Glutamatergic neuron (in vitro differentiated cells): ENCODE data around the gene TMEM11. TPM values are rescaled to one million over a fixed set of nuclear protein-coding genes. Genes with fewer than 3 reads are reported as not detected.
A peak's percentile ranks its signal among the peaks of the same experiment; 100 is the strongest.
"Not testable (repeated sequence)": the region's sequence is repeated elsewhere in the genome, so short reads cannot be mapped to it uniquely, and the experiment has no call there.

Experiments used
- DNase-seq: peaks from one replicate; pipeline ENCODE4 v3.0.0; 2022
- H3K27ac Mint-ChIP-seq: one replicate; pipeline ENCODE4 v1.8.0; 2020; ENCODE audit warnings: mild to moderate bottlenecking, mixed read lengths, inconsistent platforms; ENCODE audit not compliant: unreplicated experiment
- H3K27me3 Mint-ChIP-seq: one replicate; pipeline ENCODE4 v1.8.0; 2020; ENCODE audit warnings: mild to moderate bottlenecking, moderate library complexity, mixed read lengths, inconsistent platforms; ENCODE audit not compliant: unreplicated experiment
- H3K36me3 Mint-ChIP-seq: one replicate; pipeline ENCODE4 v1.8.0; 2020; ENCODE audit warnings: mild to moderate bottlenecking, mixed read lengths, inconsistent platforms; ENCODE audit not compliant: unreplicated experiment
- H3K4me1 Mint-ChIP-seq: one replicate; pipeline ENCODE4 v1.8.0; 2020; ENCODE audit warnings: mild to moderate bottlenecking, low read depth, mixed read lengths, inconsistent platforms; ENCODE audit not compliant: unreplicated experiment
- H3K4me3 Mint-ChIP-seq: one replicate; pipeline ENCODE4 v1.8.0; 2020; ENCODE audit warnings: mild to moderate bottlenecking, mixed read lengths, inconsistent platforms; ENCODE audit not compliant: unreplicated experiment
- H3K9me3 Mint-ChIP-seq: one replicate; pipeline ENCODE4 v1.8.0; 2020; ENCODE audit warnings: mild to moderate bottlenecking, moderate library complexity, mixed read lengths, inconsistent platforms; ENCODE audit not compliant: unreplicated experiment
- CTCF ChIP-seq: fragments of 200-600 bp; sonication (generic); IDR thresholded peaks from one replicate; pipeline ENCODE4 v1.5.0; 2021; ENCODE audit not compliant: partially characterized antibody, unreplicated experiment
- total RNA-seq: library from RNA; stranded (reverse); fragmentation: NEBNext Ultra II Directional; extraction: Animal tissue kit (Norgen Biotek cat#: 25700); gene quantifications from one replicate; pipeline ENCODE4 v1.2.1, GENCODE V29; 2021; ENCODE audit not compliant: unreplicated experiment

The TMEM11 gene
- total RNA-seq, 1 donor from 2014 or later: 26.0 TPM

DNA sequence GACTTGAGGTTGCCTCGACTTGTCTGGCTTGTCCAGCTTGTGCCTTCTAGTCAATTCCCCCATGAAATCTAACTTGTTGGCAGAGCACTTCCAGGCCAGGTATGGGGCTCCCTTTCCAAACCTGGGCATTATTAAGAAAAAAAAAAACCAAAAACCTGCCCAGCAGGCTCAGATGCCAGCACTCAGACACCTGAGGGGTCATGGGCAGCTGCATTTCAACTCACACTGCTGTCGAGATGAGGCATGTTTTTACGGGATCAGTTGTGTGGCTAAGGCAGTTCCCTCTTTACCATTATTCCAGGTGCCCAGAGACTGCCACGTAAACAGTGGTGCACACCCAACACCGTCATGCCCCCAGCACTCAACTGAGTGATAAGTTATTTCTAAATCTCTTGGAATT, 17.8 kb downstream of the TMEM11 start:
- H3K27me3 Mint-ChIP-seq: peaks cover 16% of the 10 kb centered on the region
- H3K4me3 Mint-ChIP-seq: no peak overlapping the region
- H3K4me1 Mint-ChIP-seq: peaks cover 36% of the 10 kb centered on the region
- H3K9me3 Mint-ChIP-seq: peaks cover 11% of the 10 kb centered on the region
- TF ChIP-seq CTCF: no peak
- no peak overlapping the region for H3K27ac Mint-ChIP-seq
- DNase-seq: no peak
- peaks cover 17% of the 10 kb centered on the region for H3K36me3 Mint-ChIP-seq

DNA sequence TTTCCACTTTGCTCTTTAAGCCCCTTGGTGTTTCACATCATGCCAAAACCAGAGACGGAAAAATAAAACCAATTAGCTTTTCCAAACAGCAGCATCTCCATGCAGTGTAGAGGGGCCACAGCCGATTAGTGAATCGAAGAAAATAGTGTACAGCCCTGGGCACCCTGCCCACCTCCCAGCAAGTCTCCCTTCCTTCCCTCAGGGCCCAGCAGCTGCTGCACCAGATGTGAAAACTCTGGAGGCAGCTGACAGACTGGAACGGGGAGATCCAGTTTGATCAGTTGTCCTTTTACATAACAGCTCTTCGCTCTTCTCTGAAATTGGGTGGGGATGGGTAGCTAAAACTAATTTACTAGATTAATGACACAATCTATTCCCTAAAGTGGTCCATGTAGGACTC, 19.3 kb downstream of the TMEM11 start:
- peak overlapping the region; percentile 53 for H3K27ac Mint-ChIP-seq
- peaks cover 14% of the 10 kb centered on the region for H3K27me3 Mint-ChIP-seq
- no peak for TF ChIP-seq CTCF
- H3K36me3 Mint-ChIP-seq: peaks cover 22% of the 10 kb centered on the region
- H3K9me3 Mint-ChIP-seq: peaks cover 9% of the 10 kb centered on the region
- peak overlapping the region; percentile 4 for H3K4me3 Mint-ChIP-seq
- DNase-seq: no peak
- peaks cover 25% of the 10 kb centered on the region for H3K4me1 Mint-ChIP-seq

GRCh38 chr17:21194226-21194625, 19.7 kb downstream of the TMEM11 start:
- TF ChIP-seq CTCF: no peak
- Mint-ChIP-seq H3K36me3 (peaks cover 22% of the 10 kb centered on the region), H3K4me3 (peak overlapping the region; percentile 4), H3K27me3 (peaks cover 14% of the 10 kb centered on the region), H3K9me3 (peaks cover 9% of the 10 kb centered on the region), H3K27ac (peak overlapping the region; percentile 53), H3K4me1 (peaks cover 22% of the 10 kb centered on the region)
- DNase-seq: no peak

GRCh38 chr17:21193031-21193430, 20.9 kb downstream of the TMEM11 start:
- Mint-ChIP-seq H3K27ac (no peak overlapping the region), H3K27me3 (peaks cover 8% of the 10 kb centered on the region), H3K9me3 (peaks cover 7% of the 10 kb centered on the region), H3K36me3 (peaks cover 17% of the 10 kb centered on the region), H3K4me1 (peaks cover 14% of the 10 kb centered on the region), H3K4me3 (no peak overlapping the region)
- DNase-seq: no peak
- no peak for TF ChIP-seq CTCF

DNA sequence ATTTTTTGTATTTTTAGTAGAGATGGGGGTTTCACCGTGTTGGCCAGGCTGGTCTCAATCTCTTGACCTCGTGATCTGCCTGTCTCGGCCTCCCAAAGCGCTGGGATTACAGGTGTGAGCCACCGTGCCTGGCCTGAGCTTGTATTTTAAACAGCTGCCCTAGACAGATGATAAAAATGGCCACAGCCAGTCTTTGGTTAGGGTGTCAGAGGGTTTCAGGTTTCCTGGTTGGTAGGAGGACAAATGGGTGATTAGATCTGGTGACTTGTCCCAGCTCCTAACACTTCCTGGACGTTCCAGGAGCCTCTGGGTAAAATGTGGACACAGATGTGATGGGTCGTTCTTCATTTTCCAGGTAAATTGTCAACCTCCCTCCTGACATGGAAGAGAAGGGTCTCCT, 21.5 kb downstream of the TMEM11 start:
- DNase-seq, H3K9me3 Mint-ChIP-seq, H3K4me3 Mint-ChIP-seq, H3K27me3 Mint-ChIP-seq, H3K27ac Mint-ChIP-seq: not testable (repeated sequence)
- peaks cover 12% of the 10 kb centered on the region for H3K4me1 Mint-ChIP-seq
- peaks cover 13% of the 10 kb centered on the region for H3K36me3 Mint-ChIP-seq

- DNase-seq: no peak
- H3K4me1 Mint-ChIP-seq: peaks cover 12% of the 10 kb centered on the region
- no peak for TF ChIP-seq CTCF
- peaks cover 5% of the 10 kb centered on the region for H3K36me3 Mint-ChIP-seq
- H3K27ac Mint-ChIP-seq: no peak overlapping the region
- H3K9me3 Mint-ChIP-seq: peaks cover 6% of the 10 kb centered on the region
- H3K4me3 Mint-ChIP-seq: no peak overlapping the region
- peaks cover 5% of the 10 kb centered on the region for H3K27me3 Mint-ChIP-seq
Measured at GRCh38 chr17:21191698-21192097, 22.3 kb downstream of the TMEM11 start.
